Stimulated activated CD8-positive, alpha-beta memory T cell treated with anti-CD3 and anti-CD28 coated beads, Interleukin-12 subunit alpha, Interleukin-12 subunit beta, amount 100 ng/mL, for 4 hours (primary cell): ENCODE measurements around the gene DUS1L.

Source experiments
- DNase-seq: peaks from one replicate; pipeline ENCODE4 v3.0.0-alpha.2; 2020; ENCODE audit warnings: low read depth

DUS1L gene

DNA sequence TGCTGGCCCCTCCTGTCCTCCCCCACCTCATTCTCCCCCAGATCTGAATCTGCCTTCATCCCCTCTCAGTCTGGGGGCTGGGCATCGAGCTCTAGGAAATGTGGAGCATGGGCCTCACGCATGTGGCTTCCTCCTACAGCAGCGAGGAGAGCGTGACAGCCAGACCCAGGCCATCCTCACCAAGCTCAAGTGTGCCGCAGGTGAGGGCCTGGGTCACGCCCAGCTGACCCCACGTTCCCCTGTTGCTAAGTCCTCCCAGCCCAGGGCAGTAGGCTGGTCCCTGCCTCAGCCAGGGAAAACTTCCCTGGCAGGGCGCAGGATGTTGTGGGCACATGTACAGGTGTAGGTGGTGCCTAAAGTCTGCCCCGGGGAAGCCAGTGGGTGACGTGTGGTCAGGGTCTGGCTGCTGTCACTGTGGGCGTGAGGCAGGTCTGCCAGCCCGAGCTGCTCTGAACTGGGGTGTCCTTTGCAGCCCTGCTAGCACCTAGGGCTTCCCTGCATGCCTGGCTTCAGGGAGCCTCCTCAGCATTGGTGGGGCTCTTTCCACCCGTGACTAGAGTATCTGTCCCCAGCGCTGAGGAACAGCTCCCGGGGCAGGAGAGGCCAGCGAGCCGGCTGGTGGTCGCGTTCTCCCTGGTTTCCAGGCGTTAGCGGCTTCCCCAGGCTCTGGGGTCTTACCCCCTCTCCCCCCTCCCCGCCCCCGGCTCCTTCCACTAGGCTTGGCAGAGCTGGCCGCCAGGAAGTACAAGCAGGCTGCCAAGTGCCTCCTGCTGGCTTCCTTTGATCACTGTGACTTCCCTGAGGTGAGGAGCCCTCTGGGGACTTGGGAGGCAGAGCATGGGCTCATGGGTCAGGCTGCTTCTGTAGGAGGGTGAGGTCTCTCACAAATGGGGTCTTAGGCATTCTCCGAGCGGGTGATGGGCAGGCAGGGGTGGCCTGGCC lies 10.3 kb downstream of the DUS1L start:
- no peak for DNase-seq

DNA sequence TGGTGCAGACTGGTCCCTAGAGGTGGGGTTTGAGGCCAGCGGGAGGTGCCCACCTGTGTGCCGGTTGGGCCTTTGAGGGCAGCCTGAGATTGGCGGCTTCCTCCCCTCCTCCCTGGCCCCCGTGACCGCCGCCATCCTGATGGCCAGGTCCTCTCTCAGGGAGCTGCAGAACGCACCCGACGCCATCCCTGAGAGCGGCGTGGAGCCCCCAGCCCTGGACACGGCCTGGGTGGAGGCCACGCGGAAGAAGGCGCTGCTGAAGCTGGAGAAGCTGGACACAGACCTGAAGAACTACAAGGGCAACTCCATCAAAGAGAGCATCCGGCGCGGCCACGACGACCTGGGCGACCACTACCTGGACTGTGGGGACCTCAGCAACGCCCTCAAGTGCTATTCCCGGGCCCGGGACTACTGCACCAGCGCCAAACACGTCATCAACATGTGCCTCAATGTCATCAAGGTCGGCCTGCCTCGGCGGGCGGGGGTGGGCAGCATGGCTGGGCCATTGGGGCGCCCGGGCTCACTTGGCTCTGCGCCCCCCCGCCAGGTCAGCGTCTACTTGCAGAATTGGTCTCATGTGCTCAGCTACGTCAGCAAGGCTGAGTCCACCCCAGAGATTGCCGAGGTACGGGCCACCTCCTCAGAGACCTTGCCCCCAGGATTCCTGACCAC lies 11.1 kb downstream of the DUS1L start:
- no peak for DNase-seq

DNA sequence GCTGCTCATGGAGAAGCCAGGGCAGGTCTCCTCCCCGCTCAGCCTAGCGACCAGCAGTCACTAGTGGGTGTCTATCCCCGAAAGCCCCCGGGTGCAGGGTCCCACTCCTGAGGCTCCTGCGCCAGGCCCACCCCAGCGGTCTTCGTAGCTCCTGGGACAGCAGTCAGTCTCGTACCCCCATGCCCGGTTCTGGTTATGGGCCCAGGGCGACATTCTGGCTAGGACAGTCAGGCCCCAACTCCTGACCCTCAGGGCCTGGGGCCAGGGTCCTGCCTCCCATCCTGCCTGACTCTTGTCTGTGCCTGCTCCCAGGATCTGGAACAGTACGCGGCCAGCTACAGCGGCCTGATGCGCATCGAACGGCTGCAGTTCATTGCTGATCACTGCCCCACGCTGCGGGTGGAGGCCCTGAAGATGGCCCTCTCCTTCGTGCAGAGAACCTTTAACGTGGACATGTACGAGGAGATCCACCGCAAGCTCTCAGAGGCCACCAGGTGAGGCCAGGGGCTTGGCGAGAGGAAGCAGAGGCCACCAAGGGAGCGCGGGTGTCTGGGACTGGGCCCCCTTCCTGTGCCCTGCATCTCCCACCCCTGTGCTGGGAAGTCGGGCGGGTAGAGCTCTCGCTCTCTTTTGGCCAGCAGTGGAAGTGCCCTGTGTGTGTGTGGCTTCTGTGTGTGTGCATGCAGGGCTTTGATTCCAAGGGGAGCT lies 11.9 kb downstream of the DUS1L start:
- DNase-seq = no peak

DNA sequence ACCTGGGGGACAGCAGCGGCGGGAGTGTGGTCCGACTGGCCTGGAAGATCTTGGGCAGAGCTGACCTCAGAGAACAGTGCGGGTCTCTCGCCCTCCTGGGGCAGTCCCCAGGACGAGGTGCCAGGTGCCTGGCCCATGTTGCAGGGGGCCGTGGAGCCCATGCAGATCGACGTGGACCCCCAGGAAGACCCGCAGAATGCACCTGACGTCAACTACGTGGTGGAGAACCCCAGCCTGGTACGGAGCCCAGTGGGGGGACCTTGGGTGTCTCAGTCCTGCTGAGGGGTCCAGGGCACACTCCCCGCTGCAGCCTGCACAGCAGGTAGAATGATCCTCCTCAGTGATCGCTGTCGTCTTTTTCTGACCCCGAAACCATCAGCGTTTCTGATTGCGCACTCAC lies 12.5 kb downstream of the DUS1L start:
- DNase-seq = no peak

DNA sequence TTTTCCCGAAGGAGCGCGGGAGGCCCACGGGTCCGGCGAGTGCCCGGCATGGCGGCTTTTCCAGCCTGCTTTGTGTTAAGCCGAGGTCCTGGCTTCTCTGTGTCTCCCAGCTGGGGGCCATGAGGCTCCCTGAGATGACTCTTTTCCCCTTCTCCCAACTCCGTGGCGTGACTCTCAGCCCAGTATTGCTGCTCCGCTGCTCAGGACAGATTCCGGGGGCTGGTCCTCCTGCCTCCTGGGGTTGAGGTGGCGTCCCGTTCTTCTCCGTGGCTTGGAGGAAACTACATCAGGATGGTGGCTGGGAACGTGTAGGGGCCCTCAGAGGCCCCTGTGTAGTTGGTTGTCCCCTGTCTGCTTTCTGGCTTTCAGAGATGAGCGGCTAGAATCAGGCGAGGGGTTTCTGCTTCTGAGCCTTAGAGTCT lies 13.0 kb downstream of the DUS1L start:
- no peak for DNase-seq

DNA sequence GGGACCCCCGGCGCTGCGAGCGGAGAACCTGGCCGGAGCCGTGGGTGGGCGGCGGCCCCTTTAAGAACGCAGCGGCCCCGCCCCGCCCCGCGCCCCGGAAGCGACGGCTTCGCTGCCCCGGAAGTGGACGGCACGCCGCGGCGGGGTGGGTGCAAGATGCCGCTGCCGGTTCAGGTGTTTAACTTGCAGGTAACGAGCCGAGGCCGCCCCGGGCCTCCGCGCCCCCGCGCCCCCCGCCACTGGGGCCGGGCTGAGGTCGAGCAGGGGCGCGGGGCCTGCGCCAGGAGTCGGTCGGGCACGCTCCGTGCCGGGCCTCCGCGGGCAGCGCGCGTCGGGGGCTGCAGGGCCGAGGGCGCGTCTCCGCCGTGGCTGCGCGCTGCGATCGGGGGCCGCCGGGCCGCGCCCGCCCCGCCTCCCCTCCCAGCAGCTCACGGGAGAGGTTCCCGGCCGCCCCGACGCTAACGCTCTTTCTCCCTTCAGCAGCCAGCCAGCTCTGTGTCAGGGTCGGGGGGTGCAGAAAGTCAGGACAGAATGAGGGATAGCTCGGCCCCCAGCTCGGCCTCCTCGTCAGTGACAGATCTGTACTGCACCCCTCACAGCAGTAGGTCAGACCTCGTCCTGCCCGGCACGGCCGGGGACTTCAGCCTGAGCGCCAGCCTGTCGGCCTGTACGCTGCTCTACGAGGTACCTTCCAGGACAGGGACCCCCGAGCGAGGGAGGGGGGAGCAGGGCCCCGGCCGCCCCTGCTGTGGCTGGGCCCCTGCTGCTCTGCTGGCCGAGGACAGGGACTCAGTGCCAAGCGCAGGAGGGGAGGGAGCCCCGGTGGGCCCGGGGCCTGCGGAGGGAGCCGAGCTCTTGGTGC lies 13.6 kb downstream of the DUS1L start, which contains the start of the genes GPS1 and RFNG:
TSS of gene GPS1 (plus strand) at position 123 of the 862 bp plus-strand sequence. CDS start at position 157, 34 bp downstream.
TSS of gene RFNG (minus strand) at position 36 of the 862 bp plus-strand sequence. CDS start 45 bp downstream, outside the sequence.
- DNase-seq = peak; percentile 74

DNA sequence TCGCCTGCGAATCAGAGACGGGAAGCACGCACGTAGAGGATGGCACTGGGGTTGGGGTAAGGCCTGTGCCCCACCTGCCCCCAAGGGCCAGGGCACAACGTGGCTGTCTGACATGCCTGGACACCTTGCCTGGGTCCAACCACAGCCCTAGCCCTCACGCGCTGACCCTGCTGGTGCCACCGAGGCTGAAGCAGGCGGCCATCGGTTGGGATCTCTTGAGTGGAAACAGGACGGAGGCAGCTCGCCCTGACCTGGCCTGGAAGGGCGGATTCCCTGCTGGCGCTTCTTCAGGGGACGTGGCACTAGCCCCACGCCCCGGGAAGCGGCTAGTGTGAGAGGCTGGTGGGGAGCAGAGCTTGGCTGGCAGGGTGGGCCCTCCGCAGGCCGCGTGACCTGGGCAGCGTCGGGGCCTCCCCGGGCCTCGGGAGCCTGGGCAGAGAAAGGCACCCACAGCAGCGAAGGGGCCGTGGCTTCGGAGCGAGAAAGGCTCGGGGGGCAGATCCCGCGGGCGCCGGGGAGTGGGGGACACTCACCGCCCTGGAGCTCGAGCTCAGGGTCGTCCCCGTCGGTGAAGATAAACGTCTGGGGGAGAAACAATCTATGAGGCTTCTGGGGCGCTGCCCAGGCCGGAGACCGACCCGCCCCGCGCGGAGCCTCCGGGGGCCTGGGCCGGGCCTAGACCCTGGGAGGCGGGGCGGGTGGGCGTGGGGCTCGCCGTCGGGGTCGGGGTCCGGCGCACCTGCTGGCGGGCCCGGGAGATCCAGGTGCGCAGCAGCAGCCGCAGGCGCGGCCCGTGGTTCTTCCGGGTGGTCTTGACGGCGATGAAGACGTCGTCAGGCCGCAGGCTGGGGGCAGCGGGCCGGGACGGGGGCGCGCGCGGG lies 14.6 kb downstream of the DUS1L start:
- no peak for DNase-seq

DNA sequence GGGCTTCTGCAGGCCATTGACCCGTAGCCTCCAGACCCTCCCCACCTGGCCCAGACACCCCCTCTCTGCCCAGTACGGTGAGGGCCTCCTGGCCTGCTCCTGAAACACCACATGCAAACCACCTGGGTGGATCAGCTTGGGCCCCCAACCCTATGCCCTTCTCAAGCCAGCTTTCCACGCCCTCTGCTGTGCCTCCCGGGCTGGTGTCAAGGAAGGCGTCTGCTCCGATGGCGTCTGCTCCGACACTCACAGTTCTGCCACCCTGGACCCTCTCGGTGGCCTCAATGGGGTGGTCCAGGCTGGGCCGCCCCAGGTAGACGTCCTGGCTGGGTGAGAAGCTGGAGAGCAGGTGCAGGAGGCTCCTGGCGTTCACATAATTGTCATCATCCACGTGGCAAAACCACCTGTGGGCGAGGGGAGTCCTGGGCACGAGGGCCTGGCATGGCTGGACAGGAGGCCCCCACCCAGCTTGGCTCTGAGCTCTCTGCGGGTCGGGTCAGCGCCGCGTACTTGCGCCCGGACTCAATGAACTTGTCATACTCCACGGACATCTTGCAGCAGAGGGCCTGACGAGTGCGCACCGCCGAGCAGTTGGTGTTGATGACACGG lies 15.3 kb downstream of the DUS1L start:
- DNase-seq = no peak

DNA sequence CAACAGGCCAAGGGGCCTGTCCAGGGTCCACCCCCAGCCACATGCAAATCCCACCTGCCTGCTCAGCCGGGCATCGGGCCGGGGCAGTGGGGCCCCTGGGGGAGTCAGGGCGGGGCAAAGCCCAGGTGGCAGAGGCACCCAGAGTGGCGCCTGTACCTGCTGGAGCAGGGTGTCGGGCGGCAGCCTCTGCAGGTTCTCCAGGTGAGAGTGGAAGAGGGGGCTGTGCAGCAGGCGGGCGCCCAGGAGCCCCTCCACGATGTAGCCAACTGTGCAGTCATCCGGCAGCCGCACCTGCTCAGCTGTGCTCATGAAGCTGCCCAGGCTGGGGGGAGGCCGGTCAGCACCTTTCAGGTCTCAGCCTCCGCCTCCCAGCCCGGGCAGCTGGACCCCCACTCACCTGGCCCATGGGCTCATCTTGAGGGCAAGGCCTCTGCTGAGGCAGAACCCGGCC lies 16.1 kb downstream of the DUS1L start:
- no peak for DNase-seq

DNA sequence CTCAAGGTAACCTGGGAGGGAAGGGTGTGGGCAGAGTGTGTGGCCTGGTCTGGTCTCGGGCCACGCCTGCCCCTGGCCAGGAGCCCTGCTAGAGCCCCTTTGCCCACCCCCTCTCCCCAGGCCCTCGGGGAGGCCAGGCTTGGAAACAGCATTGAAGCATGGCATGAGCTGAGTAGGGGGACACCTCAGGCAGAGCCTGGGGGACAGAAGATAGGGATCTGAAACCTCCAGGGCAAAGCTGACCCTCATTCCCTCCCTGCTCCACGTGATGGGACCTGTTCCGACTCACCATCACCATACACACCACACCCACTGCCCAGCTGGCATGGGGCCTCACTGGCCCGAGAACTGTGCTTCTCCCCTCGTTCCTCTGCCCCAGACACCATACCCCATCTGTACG lies 16.5 kb downstream of the DUS1L start:
- DNase-seq = no peak

DNA sequence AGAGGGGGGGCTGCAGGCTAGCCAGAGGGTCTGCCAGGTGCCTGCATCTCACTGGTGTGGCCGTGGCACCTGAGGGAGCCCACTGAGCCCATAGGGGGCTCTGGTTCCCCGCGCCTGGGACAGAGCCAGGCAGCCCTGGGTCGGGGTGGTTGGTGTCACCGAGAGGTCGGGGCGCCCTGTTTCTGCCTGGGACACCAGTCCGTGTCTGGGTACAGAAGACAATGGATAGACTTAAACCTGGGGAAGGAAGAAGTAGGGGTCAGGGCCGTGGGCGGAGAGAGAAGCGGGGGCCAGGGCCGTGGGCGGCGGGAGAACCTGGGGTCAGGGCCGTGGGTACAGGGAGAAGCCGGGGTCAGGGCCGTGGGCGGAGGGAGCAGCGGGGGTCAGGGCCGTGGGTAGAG lies 17.0 kb downstream of the DUS1L start:
- no peak for DNase-seq

DNA sequence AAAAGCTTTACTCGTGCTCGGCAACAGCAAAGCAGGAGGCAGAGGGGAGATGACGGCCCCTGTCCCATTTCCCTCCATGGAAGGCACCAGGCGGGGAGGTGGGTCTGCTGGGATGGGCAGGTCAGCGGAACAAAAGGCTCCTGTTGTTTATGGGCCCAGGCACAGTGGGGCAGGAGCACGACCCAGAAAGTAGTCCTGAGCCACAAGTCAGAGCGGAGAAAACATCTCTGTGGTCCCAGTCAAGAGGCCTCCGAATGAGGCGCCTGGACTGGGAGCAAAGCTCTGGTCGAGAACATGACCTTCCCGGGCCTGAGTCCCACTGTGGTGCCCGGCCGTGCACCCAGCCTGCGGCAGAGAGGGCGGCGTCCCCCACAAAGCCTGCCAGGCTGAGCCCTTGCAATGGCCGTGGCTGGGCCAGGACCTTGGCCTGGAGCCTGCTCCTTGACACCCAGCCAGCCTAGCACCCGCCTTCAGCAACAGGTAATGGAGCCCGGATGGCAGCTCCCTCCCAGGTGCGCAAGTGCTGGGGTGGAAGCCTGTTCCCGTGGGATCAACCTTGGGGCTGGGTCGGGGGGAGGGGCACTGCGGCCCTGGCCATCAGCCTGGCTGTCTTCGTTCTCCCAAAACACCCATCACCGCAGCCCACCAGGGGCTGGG lies 17.6 kb downstream of the DUS1L start:
- DNase-seq = no peak

DNA sequence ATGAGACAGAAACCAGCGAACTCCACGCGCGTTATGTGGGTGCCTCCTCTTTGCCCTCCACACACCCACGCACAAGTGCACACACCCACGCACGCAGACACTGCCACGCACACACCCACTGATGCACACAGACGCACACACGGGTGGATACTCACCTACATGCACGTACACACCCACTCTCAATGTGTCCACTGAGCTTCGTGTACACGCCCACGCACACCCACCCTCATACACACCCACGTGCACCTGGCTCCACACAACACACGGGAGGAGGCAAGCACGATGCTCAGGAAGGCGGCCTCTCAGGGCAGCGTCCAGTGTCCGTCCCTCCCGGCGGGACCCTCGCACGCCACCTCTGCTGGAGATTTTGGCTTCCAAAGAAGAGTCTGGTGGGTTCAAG lies 18.2 kb downstream of the DUS1L start:
- DNase-seq = no peak

DNA sequence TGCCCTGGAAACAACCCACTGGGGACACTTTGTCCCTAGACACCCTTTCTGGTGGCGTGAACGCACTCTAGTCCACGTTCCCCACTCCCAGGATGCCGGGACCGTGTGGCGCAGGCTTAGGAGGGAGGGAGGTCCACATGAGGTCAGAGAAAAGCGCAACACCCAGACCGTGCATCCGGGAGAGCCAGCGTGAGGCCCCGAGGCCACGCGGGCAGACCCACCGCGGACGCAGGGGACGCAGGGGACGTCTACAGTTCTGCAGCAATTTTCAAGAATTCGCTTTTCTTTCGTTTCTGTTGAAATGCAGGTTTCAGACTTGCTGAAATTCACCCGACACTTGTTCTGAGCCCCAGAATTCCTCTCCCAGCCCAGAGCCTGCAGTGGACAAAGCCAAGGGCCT lies 18.7 kb downstream of the DUS1L start:
- no peak for DNase-seq

DNA sequence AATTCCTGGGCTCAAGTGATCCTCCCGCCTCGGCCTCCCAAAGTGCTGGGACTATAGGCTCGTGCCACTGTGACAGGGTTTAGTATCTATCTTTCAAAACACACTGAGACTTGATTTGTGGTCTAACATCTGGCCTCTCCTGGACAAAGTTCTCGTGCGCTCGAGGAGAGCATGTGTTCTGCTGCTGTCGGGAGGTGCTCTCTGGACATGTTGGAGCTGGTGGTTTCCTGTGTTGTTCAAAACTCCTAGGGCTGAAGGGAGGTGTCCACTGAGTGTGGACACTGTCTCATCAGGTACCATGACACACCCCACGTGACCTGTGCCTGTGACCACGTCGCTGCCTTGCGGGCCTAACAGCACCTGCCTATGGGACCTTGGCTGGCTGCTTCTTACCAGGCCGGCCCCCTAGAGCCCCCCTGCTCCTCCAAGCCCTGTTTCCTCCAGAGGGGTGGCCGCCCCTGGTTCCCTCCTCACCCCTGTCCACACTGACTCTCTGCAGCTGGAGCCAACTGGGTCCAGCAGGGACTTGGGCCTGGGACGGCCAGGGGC lies 19.6 kb downstream of the DUS1L start:
- DNase-seq = no peak

DNA sequence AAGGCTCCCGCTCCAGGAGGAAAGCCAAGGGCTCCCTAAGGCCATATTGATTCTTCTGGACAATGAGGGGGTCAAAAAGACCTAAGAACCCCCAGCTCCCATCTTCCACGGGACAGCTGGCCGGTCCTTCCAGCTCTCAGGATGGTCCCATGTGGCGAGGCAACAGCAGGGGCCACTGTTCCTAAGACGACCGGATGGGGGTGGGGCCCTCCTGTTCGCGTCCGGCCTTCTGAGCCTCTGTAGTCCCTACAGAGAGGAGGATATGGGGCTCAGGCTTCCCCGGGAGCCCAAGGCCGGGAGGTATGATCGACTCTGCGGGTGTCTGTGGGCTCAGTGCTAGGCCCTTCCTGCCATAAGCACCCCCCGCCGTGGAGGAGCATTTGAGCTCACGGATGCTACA lies 22.1 kb downstream of the DUS1L start:
- DNase-seq = no peak

DNA sequence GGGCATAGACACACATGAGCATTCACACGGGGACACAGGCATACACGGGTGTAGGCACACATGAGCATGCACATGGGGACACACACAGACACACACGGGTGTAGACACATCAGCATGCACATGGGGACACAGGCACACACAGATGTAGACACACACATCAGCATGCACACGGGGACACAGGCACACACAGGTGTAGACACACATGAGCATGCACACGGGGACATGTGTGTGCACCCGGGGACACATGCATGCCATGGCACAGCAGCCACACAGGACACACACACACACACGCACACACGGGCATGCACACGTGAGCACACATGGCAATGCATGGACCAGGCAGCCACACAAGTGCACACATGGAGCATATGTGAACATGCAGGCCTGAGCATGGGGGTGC lies 23.0 kb downstream of the DUS1L start:
- no peak for DNase-seq

DNA sequence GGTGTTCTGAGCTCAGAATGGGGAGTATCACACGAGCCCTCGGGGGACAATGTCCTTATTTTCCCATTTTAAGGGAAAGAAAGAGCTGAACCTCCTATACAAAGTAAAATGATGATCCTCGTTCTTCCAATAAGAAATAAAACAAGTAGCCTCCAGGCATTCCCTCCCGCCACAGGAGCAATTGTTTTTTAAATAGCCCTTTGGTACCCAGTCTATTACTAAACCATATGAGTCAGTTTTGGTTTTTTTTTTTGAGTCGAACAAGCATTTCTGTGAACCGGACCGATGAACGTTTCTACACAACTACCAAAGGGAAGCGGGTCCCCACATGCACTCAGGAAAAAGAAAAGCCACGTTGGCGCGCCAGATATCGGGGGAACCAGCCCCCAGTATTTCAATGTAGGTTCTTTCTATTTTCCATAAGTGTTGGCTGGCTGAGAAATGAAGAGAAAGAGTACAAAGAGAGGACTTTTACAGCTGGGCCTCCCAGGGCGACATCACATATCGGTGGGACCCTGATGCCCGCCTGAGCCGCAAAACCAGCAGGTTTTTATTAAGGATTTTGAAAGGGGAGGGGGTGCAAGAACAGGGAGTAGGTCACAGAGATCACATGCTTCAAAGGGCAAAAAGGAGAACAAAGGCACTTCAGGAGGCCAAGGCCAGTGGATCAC lies 24.3 kb downstream of the DUS1L start:
- no peak for DNase-seq
